NCI-H82 treated with DMSO at 0.1 percent for 48 hours (cell line): ENCODE data around the gene ITPR3.

Experiments used
- DNase-seq: peaks from one replicate; lab custom pipeline; 2025; ENCODE audit not compliant: unreplicated experiment; lab: John Stamatoyannopoulos, UW

ITPR3 gene

DNA sequence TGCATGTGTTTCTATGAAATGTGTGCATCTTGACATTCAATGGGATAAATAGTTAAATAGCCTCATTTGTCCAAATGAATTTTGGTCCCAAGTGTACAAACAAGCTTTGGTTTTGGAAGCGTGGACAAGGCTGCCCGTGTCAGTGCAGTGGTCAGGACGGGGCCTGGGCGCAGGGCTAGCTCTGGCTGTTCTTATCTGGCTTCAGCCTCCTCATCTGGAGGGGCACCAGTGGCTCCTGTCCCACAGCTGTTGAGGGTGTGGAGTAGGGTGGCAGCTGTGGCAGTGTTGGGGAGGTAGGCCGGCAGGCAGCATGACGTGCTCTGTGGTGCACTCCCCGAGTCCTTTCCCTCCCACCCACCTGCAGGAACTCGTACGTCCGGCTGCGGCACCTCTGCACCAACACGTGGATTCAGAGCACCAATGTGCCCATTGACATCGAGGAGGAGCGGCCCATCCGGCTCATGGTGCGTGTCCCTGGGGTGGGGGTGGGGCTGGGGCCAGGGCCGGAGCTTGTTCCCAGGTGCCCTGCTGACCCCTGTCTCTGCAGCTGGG, 43.5 kb downstream of the ITPR3 start:
- DNase-seq, result no peak

DNA sequence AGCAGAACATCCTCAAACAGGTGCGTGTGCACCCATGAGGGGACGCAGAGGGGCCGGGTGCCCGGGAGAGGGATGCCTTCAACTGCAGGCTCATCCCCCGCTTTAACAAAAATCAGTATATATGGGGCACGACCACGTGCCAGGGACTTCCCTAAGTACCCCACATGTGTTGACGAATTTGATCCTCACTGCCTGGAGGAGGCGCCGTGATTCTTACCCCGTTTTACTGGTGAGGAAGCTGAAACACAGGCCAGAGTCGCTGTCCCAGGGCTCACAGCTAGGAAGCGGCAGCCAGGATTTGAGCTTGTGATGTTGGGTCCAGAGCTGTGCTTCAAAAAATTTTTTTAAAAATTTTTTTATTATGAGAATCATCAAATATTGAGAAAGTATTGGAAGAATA, 44.8 kb downstream of the ITPR3 start:
- DNase-seq, result no peak

DNA sequence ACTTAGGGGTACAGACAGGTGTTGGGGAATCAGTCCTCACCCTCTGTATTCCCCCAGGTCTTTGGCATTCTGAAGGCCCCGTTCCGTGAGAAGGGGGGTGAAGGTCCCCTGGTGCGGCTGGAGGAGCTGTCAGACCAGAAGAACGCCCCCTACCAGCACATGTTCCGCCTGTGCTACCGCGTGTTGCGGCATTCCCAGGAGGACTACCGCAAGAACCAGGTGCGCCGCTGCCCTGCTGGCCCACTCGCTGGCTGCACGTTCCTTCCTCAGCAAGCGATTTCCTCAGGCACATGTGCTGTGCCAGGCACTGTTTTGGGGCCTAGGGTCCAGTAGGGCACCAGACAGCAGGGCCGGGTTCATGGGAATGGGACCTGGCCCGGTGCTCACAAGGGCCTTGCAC, 46.0 kb downstream of the ITPR3 start:
- no peak for DNase-seq

DNA sequence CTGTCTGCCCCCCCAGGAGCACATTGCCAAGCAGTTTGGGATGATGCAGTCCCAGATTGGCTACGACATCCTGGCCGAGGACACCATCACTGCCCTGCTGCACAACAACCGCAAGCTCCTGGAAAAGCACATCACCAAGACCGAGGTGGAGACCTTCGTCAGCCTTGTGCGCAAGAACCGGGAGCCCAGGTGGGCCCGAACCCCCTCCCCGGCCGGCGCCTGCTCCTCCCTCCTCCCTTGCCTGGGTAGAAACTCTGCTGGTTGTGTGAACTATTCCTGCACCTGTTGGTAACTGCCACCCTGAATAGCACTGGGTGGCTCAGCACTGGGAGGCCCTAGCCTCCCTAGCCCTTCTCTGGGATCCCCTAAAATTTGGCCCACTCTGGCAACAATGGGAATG, 46.7 kb downstream of the ITPR3 start:
- no peak for DNase-seq

DNA sequence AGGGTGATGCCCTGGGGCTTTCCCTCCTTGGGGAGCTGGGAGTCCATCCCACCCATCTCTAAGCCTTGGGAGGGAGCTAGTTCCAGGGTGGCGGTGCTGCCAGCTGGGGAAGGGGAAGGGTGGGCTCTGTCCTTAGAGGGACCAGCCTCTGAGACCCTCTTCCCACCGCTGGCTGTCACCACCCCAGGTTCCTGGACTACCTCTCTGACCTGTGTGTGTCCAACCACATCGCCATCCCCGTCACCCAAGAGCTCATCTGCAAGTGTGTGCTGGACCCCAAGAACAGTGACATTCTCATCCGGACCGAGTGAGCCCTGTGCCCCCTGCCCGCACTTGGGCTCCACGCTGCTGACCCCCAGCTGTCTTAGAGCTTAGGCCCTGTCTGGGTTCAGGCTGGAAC, 47.2 kb downstream of the ITPR3 start:
- no peak for DNase-seq

DNA sequence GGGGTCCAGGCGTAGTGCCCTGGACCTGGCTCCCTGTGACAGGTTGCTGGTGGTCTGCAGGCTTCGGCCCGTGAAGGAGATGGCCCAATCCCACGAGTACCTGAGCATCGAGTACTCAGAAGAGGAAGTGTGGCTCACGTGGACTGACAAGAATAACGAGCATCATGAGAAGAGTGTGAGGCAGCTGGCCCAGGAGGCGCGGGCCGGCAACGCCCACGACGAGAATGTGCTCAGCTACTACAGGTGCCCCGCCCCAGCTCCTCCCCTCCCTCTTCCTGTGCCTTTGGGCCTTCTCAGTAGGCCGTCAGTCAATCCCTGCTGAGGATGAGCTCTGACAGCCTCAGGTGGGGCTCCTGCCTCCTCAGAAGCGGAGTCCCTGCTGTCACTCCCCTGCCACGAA, 47.8 kb downstream of the ITPR3 start:
- DNase-seq, result no peak

DNA sequence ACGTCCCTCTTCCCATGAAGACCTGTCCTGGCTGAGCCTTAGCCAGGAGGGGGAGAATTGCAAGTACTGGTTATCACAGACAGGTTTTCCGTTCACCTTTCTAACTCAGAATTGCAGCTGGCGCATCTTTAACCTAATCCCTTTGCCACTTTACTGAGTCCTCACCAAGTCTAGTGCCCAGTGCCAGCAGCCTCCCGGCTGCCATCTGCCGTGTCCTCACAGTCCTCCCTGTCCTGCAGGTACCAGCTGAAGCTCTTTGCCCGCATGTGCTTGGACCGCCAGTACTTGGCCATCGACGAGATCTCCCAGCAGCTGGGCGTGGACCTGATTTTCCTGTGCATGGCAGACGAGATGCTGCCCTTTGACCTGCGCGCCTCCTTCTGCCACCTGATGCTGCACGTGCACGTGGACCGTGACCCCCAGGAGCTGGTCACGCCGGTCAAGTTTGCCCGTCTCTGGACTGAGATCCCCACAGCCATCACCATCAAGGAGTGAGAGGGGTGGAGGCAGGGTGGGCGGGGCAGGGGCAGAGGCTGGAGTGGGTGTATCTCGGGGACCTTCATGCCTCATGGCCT, 49.1 kb downstream of the ITPR3 start:
- no peak for DNase-seq

DNA sequence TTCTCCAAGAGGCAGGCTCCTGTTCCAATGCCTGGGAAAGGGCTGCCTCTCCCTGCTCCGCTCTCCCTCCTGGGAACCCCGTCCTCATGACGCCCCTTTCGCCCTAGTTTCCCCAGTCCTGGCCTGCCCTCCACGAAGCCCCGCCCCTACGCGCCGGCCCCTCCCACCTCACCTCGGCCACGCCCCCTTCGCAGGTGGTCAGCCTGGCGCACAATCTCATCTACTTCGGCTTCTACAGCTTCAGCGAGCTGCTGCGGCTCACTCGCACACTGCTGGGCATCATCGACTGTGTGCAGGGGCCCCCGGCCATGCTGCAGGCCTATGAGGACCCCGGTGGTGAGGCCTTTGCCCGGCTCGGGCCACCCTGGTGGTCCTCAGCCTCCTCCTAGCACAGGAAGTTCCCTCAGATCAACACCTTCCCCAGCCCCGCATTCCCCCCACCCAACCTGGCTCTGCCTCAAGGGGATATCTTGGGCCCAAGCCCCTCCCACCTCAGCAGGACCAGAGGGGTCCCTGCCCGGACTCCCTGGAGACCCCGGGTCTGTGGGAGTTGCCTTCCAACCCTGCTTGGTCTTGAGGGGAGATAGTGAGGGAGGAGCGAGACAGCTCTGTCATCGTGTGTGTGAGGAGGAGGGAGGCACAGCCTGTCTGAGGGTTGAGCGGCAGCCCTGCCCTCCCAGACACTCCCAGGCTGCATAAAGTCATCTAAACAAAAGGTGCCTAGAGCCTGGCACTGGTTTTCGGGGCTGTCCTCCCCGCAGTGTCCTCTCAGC, 50.0 kb downstream of the ITPR3 start:
- no peak for DNase-seq

DNA sequence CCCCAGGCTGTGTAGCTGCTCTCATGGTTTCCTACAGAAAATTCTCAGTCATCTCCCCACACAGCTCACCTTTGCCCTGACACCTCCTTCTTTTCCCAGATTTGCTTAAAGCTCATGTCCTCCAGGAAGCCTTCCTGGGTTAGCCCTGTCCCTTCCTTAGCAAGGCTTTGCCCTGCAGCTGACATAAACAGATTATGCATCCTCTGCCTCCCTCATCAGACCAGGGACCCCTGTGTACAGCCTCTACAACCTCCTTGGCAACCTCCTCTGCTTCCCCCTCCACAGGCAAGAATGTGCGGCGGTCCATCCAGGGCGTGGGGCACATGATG, 50.6 kb downstream of the ITPR3 start:
- no peak for DNase-seq

DNA sequence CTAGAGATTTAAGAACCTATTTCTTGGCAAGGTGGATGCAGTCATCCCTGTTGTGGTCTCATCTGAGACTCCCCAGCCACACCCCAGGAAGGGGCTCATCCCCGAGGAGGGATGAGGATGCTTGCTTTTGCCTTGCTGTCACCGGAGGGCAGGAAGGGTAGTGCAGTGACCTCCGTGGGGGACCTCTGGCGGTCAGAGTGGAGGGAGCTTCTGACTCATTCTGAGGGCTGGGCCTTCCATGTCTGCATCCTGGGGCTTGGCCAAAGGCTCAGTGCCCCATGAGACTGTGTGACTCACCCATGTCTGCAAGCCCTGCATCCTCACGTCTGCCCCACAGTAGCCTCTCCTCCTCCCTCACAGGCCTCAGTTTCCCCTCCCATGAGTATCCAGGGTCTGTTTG, 51.7 kb downstream of the ITPR3 start:
- DNase-seq, result no peak

DNA sequence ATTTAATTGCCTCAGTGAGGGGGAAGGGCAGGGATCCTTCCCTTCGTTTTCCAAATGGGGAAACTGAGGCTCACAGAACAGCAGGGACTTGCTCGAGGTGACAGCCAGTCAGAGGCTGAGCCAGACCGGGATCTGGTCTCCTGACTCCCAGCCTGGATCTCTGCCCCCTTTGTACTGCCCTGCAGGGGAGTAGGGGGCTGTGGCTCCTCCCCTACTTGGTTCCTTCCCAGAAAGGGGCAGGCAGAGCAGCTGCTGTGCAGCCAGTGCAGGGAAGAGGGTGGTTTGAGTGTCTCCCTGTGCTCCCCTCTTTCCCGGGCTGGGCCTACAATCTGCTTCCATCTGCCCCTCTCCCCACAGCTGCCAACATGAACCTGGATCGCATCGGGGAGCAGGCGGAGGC, 52.7 kb downstream of the ITPR3 start:
- no peak for DNase-seq

DNA sequence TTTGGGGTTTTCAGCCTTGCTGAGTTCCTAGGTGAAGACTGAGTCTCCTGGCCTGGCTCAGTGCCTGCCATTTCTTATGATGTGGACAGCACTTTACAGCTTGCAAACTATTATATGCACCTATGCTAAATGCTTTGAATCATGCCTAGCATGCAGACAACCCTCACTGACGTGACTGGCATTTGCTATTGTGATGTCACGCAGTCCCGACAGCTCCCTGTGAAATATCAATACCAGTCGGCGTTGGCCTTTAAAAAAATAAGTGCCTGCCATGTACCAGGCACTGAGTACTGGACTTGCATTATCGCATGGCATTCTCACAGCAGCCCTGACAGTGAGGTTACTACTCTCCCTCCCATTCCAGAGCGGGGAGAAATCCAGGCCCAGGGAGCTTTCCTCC, 54.8 kb downstream of the ITPR3 start:
- DNase-seq, result no peak

DNA sequence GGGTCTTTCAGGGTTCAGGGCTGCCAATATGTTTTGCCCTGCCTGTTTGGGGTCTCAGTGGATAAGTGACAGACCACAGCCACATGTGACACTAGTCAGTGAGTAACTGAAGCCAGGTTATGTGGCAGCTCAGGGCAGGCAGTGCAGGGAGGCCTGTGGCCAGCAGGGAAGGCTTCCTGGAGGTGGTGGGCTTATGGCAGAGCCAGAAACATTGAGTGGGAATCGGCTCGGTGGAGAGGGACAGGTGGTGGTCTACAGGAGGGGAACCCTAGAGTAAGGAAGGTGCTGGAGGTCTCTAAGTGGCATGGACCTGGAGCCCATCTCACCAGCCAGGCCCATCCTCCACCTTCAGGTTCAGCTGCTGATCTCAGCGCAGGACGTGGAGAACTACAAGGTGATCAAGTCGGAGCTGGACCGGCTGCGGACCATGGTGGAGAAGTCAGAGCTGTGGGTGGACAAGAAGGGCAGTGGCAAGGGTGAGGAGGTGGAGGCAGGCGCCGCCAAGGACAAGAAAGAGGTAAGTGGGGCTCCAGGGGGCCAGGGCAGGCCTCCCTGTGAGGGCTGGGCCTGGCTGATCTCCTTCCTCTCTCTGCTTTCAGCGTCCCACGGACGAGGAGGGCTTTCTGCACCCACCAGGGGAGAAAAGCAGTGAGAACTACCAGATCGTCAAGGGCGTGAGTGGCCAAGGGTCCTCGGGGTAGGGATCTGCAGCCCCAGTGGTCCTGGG, 55.5 kb downstream of the ITPR3 start:
- DNase-seq, result no peak

DNA sequence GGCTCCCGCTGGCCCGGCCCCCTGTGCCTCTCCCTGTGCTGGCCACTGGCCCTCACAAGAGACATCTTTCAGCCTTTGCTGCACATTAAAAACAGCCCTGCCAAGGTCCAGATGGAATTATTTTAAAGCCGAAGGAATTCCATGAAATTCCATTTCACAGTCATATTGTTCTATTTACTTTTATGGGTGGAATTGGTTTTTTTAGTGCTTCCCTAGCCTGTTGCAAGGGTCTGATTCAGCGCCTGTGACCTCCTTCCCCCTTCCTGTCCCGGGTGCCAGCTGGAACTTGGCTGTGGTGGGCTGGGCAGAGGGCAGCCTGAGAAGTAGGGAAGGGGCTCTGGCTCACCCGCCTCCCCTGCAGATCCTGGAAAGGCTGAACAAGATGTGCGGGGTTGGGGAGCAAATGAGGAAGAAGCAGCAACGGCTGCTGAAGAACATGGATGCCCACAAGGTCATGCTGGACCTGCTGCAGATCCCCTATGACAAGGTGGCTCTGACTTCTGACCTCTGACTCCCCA, 56.1 kb downstream of the ITPR3 start:
- no peak for DNase-seq

DNA sequence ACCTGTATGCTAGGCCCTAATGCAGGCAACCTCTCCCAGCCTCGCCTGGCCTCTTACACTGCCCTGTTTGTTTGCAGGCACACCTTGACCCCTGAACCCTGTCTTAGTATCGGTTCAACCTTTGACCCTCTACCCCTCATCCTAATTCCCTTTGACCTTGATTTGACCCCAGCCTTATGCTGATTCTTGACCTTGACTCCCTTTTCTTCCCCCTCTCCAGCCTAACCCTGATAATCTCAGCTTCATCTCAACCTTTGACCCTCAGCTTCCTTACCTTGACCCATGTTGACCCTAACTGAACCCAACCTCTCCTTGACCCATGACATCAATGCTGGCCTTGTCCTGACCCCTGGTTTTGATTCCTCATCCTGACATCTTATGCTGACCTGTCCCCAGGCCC, 56.6 kb downstream of the ITPR3 start:
- no peak for DNase-seq

DNA sequence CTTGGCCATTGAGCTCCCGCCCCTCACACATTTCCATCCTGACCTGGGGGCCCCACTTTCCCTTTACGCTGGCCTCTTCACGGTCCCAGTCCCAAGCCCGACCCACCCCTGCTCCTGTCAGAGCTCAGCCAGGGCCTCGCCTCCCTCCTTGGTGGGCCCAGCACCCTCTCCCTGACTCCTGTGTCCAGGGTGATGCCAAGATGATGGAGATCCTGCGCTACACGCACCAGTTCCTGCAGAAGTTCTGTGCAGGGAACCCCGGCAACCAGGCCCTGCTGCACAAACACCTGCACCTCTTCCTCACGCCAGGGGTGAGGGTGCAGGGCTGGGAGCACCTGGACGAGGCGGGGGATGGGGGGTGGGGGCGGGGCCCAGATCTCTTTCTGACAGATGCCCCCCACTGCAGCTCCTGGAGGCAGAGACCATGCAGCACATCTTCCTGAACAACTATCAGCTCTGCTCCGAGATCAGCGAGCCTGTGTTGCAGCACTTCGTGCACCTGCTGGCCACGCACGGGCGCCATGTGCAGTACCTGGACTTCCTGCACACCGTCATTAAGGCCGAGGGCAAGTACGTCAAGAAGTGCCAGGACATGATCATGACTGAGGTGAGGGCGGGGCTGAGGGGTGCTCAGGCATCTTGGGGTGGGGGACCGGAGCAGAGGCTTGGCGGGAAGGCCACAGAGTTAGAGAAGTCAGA, 57.3 kb downstream of the ITPR3 start:
- DNase-seq, result no peak

DNA sequence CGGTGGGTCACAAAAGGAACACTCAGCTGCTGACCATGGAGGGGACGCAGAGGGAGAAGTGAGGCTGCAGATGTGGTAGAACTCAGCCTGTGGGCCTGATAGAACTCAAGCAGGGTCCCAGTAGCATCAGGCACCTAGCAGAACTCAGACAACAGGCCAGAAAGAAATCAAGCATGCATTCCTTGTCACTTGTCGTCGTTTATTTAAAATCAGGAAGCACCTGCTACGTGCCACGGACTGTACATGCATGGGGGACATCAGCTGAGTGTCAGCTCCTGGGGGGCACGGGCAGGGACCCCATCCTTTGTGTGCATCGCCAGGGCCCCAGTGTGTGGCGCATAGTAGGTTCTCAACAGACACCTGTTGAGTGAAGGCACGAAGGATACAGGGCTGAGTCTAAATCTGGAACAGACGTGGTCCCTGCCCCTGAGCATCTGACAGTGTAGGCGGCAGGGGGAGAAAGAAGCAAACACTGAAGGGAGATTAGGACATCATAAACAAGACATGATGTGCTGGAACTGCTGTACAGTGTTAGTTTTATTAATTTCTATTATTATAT, 57.9 kb downstream of the ITPR3 start:
- DNase-seq, result no peak

DNA sequence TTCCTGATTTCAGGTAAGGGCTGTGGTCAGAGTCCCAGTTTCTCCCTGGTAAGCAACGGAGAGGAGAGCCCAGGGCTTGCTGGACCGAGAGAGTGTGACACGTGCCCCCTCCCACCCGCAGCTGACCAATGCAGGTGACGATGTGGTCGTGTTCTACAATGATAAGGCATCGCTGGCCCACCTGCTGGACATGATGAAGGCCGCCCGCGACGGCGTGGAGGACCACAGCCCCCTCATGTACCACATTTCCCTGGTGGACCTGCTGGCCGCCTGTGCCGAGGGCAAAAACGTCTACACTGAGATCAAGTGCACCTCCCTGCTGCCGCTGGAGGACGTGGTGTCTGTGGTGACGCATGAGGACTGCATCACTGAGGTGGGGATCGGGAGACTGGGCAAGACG, 58.6 kb downstream of the ITPR3 start:
- no peak for DNase-seq

DNA sequence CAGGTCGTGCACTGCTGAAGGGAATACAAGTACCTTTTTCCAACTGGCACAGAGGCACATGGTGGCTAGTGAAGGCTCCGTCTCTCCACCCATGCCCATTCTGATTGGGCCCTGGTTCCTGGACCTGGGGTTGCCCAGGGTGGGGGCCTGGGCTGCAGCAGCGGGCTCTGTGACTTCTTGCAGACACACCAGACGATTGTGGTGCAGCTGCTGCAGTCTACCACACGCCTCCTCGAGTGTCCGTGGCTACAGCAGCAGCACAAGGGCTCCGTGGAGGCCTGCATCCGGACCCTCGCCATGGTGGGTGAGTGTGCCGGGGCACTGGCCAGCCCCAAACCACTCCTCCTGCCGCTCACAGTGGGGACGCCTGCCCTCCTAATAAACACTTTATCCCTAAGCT, 61.2 kb downstream of the ITPR3 start:
- no peak for DNase-seq

DNA sequence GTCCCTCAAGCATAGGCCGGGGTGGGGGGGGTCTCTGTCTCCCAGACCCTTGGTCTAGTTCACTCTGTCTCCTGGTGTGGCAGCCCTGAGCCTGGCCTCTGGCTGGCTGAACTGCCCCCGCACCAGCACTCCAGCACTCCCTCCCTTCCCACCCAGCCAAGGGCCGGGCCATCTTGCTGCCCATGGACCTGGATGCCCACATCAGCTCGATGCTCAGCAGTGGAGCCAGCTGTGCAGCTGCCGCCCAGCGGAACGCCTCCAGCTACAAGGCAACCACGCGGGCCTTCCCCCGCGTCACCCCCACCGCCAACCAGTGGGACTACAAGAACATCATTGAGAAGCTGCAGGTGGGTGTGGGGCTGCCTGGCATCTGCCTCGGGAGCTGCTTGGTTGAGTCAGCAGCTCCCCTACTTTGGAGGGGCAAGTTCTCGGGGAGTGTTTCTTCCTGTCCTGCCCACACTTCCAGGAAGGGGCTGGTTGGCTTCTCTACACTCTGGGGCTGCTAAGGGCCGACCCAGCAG, 62.0 kb downstream of the ITPR3 start:
- DNase-seq, result no peak
